GM19467 (cell line): ENCODE measurements around the gene NFIX.

Experiments
- ATAC-seq: cut with Tn5 transposase; IDR thresholded peaks from one replicate; pipeline ENCODE4 v1.9.1; 2021; ENCODE audit warnings: mild to moderate bottlenecking, moderate library complexity; ENCODE audit not compliant: unreplicated experiment

NFIX gene

DNA sequence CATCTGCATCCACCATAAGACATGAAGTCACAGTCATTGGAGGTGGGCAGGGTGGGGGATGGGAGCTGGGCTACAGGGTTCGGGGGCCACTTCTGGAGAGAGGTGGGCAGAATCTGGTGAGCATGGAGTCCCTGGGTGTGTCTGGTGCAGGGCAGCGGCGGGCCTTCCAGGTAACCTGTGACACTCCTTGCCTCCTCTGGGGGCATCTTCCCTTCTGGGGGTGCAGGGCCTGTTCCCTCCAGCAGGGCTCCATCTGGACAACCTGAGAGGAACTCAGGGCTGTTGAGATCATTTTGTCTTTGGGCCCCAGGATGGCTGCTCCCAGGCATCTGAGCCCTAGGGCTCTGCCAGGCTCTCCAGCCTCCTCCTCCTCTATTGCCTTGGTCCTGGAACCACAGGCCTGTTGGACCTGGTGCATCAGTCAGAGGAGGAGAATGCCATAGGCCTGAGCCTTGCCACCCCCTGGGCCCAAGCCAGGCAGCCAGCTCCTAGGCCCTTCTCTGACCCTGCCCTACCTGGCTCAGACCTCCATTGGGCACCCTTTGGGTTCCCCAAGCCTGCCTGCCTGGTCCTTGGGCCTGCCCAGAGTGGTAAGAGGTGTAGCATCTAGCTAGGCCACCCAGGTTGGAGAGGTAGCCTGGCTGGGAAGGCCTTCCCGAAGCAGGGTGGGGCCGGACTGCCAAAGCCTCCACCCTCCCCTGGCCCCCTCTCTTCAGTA lies 94.0 kb downstream of the NFIX start:
- ATAC-seq, result no peak

DNA sequence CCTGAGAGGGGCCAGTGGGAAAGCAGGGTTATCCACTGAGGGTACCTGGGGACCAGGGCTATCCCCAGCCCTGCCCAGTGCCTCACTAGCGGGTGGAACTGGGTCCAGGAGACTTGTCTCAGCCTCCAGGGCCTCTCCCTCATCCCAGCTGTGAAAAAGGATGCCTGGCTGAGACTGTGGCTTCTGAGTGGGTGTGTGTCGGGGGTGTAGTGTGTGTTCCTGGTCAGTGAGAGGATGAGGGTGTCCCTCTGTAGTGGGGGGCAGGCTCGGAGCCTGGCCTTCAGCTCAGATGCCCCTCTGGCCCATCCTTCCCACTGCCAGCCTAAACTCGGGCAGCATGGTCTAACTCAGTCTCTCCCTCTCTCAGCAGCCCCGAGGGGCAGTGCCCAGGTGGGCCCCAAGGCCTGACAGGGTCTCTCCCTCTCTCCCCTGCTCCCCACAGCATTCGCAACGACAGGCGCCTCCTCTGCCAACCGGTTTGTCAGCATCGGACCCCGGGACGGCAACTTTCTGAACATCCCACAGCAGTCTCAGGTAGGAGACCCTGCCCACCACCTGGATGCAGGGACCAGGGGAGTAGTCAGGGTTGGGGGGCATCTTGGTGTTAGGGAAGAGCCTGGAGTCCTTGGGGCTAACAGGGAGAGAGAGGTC lies 94.7 kb downstream of the NFIX start:
- no peak for ATAC-seq

DNA sequence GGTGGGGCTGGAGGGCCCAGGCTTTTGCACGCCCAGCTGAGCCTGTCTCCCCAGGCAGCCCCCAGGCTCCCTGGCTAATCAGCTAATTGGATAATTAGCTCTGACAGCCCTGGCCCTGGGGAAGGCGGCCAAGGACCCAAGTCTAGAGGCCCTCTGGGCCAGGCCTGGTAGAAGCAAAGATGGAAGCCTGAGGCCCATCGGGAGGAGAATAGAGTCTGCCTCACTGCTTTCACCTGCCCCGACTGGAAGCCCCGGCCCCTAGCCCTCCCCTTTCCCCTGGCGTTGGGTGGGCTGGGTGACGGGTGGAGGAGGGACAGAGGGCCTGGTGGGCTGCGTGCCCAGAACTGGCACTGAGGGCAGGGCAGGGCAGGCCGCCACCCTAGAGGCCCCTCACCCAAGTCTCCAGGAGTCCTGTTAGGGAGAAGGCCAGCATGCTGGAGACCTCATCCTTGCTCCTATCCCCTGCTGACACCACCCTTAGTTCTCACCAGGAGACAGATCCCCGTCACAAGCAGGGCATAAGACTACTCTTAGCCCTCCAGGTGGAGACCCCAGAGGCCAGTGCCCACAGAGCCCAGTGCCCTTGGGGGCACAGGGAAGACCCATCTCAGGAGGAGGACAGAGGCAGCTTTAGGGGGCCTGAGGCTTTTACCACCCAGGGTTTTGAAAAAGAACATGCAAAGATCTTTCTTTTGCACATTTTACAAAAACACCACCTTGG lies 95.4 kb downstream of the NFIX start:
- ATAC-seq, result no peak

DNA sequence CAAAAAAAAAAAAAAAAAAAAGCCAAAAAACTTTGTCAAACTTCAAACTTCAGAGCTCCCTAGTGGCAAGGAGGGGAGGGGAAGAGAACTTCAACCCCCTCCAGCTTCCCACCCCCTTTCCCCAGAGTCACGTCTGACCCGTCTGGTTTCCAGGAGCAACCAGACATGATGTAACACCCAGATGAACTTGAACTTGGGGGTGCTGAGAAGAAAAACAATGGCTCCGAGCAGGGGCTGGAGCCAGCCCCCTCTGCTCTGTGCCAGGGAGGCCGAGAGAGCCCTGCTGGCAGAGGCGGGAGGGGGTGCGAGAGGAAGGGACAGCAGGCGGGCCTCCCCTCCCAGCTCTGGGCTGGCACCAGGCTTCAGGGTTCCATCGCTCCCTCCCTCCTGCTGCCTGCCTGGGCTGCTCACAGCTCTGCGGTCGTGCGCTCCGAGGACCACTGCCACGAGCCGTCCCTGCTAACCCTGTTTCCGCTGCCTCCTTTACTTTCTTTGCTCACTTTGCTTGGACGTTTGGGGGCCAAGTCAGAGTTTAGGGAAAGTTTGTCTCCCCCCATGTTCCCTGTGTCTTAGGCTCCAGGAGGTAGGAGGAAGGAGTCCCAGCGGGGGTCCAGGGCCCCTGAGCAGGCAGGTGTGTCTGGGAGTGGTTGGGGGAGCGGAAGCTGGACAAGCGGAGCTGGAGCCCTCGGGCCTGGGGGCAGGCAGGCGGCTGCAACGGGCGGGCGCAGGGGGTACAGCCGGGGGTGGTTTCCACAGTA lies 96.3 kb downstream of the NFIX start:
- no peak for ATAC-seq

DNA sequence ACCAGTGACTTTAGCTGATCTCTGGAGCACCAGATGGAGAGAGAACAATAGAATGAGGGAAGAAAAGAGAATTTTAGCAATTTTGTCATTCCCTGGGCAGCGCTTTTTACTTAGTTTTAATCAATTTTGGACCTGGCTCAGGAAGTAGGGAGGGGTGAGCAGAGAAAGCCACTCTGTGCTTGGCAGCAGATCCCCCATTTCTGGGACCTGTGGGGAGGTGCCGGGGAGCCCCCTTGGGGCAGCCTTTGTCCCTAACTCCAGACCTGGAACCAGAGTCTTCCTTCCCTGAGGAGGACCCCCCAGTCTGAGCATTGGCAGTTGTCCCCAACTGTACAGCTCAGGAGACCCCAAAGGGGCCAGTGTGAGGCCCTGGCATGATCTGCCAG lies 96.9 kb downstream of the NFIX start:
- ATAC-seq, result no peak

DNA sequence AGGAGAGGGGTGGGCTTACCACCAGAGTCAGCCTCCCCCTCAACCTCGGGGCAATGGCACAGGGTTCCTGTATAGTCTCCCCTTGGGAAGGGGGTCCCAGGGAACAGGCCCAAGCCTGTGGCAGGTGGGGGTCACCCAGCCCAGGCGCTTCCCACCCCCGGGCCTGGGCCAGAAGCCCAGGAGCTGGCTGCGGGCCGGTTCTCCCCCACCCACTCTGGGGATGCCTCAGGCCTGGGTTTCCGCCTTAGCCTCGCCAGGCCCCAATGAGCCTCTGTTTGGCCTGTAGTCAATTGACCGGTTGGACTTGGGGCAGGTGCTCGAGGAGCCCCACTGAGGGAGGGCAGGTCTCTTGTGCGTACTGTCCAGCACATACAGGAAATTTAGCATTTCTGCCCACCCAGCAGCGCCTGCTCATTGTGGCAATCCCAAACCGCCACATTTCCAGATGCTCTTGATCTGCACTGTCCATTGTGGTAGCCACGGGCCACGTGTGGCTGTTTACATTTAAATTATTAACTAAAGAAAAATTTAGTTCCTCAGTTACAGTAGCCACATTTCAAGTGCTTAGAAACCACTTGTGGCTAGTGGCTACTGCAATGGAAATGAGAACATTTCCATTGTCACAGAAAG lies 97.4 kb downstream of the NFIX start:
- no peak for ATAC-seq

DNA sequence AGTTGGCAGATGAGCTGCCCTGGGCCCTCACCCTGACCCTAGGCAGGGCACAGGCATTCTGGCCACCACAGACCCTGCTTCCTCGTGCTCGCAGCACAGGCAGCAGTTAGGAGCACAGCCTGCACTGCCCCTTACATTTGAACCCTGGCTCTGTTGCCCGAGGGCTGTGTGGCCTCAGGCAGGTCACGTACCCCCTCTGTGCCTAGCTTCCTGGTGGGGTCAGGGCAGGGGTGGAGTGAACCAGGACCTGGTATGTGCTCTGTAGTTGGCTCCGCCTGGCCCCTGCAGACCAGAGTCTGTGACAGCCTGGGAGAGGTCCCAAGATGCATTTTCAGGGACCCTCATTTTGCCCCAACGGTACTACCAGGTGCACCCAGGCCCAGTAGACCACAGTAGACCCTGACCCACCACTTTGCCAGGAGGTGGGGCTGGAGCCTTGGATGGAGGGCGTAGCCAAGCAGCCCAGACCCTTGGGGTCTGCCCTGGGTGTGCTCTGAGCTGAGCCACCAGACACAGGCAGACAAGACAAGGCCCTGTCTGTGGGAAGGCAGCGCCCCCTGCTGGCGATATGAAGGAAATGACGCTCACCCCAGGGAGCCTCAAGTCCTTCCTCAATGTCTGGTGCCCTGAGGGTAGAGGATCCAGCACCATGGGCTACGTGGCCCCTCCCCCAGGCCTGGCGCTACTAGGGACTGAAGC lies 98.3 kb downstream of the NFIX start:
- no peak for ATAC-seq

DNA sequence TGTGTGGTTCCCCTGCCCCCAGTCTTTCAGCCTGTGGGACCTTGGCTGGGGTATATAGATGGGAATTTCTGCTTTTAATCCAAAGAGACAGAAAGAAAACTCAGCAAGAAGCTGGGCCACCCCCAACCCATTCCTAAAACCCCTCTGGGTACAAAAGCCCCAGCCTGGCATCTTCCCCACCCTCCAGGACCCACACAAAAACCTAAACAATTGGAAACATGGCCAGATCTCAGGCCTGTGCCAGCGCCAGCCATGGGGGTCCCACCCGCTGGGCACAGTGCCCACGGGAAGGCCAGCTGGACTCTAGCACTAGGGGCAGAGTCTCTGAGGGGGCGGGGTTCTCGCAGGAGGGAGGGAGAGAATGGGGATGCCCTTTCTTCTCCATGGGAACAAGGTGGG lies 98.8 kb downstream of the NFIX start:
- no peak for ATAC-seq

DNA sequence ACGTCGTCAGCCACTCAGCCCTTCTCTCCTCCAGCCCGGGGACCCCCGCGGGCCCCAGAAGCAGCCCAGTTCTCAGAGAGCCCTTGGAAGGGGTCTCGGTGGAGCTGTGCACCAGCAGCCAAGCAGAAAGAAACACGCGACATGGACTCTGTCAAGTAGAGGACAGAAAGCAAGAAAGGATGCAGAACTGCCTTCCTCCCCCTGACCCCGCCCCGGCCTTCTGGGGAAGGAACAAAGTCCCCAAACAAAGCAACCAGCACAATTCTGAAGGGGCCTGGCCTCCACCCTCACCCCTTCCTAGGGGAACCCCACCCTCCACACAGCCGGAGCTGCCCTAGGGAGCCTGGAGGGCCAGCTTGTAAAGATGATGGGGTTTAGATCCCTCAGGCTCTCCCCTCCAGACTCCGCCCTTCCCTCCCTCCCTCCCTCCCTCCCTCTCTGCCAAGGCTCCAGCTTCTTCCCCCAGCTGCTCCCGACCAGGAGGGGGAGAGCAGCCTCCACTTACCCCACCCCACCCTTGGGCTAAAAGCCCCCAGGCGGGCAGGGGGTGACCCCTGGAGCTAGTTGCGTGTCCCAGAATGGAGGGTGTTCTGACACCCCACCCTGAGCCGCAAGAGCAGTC lies 99.6 kb downstream of the NFIX start:
- no peak for ATAC-seq

DNA sequence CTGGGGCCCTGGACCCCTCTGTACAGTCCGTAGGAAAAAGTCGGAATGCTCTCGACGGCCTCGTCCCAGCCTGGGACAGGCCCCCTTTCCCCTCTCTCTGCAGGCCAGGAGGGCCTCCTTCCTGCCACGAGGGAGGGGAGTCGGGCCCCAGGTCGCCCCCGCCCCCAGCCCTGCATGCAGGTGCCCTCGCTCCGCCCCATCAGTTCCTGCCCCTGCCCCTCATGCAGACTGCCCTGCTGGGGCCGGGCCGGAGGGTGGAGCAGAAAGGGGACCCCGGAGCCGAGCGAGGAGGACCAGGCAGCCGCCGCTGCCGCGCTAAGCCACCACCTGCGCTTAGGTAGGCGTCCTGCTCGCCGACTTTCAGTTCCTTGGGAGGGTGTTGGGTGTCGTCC lies 100.1 kb downstream of the NFIX start:
- ATAC-seq, result no peak

DNA sequence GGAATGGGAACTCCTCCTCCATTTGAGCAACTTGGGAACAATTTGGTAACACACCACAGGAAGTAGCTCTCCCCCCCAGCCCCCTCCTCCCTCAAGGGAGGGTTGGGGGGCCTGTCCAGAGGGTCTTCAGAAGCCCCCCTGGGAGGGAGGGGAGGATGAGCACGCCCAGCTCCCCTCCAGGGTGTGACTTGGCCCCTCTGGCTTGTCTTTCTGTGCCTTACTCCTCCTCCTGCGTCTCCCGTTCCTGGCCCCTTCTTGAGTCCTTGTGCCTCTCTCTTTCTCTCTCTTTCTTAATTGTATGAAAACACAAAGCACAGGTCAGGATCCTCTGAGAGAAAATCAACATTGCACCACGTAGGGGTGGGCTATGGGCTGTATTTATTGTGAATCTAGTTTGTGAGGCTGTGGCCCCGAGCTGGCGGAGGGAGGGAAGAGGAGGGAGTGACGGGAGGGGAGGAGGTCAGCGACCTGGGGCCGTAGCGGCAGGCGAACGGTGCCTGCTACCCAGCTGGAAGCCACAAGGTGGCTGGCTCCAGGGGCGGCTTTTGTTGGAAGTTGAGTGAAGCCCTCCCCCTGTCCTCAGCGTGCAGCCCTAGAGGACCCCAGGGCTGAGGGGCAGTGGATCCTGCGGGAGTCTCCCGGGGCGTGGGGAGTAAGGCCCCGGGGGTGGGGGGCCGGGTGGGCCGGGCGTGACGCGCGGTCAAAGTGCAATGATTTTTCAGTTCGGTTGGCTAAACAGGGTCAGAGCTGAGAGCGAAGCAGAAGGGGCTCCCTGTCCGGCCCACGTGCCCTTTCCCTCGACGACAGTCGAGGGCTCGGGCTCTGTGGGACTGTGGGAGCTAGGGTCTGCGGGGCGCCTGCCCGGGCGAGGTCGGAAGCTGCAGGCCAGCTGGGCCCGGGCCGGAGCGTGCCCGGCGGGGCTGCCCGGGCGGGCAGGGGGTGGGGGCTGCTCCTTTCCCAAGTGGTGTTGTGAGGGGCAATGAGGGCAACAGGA lies 101.0 kb downstream of the NFIX start:
- no peak for ATAC-seq

DNA sequence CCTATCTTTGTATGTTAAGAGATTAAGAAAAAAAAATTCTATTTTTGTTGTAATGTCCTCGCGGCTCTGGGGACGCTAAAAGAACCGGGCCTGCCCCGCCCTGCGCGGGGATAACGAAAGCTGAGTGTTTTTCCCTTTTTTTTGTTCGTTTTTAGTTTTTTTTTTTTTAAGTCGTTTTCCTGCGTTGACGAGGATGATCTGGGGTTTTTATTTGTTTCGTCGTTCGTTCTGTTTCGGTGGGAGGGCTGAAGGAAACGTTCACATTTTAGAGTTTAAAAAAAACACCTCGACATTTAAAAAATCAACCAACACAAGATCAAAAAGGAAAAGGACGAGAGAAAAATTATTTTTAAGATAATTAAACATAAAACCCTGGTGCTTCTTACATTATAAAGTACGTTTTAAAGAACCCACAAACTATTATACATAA lies 101.8 kb downstream of the NFIX start:
- no peak for ATAC-seq

DNA sequence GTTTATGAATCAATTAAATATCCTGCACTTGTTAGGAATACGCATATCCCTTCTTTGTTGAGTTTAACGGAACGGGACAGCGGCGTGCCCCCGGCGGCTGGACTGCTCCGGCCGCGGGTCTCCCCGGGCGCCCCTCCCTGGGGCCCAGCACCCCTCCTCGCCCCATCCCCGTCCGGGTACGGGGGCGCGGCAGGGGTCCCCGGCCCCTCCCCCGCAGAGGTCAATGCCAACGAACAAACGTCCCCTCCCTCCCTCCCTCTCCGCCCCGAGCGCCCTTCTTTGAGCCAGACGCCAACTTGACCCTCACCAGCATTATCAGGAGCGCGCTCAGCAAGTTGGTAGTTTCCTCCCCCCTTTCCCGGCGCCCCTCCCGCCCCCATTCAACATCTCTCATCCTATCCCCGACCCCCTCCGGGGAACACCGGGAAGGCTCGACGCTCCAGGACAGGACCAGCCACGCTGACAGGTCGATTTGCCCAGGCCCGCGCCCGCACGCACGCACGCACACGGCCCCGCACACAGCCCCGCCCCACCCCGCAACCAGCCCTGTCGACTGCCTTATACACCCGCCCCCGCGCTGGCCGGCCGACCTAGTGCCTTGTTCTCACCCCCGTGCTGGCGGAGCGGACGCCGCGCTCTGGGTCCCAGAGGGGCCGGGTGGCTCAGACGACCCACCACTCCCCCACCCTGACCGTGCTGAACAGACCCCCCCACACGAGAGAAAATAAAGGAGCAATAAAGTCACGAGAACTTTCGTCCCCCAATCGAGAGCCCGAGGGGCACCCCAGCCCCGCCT lies 102.4 kb downstream of the NFIX start:
- ATAC-seq, result no peak

DNA sequence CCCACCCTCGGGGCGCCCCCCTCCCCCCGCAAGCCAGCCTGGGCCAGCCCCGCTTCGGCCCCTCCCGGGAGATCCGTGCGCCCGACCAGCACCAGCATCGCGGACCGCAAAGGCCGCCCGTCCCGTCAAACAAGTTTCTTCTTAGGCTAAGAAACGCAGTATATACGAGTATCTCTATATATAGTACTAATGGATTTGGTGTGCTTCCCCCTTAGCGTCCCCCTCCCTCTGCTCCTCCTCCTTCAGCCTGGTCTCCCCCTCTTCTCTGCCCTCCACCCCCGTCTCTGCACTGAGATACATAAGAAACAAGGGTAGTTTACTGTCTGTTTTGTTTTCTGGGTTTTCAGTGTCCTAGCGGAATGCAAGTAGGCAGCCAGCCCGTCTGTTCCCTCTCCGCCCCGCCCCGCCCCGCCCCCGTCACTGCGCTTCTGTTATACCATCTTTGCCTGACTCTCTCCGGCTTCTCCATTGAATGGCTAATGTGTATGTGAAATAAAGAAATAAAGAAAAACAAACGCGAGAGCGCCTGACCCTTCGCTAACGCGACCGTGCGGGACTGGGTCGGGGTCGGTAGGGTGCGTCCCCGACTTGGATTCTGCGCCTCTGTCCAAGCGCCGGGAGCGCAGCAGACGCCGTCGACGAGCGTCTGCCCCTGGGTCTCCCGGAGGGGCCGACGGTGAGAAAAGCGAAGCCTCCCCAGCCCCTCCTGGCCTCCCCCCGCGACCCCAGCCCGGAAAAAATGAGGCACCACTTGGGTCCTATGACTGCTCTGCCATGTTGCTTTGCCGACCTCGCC lies 103.2 kb downstream of the NFIX start:
- ATAC-seq, result no peak

DNA sequence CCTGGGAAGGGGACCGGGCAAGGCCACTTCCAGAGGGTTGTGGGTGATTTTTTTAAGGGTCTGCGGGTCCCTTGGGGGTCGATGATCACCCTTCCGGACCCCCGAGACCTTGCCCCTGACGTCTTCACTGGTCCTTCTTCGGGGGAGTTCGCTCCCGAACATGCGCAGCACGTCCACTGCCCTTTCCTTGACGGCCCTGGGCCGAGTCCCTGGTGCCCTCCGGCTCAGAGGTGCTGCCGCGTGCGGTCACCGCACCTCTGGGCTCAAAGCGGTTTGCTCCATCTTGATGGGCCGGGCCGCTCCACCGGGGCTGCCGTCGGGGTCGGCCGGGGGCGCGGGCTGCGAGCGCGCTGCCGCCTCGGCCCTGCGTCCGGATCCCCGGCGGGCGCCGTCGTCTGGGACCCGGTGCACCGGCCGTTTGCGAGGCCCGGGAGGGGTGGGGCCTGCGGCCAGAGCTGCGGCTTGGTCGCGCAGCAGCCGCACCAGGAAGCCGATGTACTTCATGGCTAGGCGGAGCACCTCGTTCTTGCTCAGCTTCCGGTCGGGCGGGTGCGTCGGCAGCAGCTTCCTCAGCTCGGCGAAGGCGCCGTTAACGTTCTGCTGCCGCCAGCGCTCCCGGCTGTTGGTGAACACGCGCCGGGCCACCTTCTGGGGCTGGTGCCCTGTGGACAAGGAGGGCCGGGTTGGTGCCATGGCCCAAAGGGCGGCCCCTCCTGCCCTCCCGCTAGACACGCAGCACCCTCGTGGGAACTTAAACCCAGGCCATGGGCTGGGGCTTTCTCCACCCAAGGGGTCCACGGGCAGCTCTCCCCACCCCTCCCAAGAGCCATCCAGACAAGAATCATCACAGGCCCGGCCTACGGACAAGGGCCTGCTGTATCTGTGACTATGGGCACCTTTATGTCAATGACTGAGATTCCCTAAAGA lies 104.1 kb downstream of the NFIX start:
- ATAC-seq, result no peak

DNA sequence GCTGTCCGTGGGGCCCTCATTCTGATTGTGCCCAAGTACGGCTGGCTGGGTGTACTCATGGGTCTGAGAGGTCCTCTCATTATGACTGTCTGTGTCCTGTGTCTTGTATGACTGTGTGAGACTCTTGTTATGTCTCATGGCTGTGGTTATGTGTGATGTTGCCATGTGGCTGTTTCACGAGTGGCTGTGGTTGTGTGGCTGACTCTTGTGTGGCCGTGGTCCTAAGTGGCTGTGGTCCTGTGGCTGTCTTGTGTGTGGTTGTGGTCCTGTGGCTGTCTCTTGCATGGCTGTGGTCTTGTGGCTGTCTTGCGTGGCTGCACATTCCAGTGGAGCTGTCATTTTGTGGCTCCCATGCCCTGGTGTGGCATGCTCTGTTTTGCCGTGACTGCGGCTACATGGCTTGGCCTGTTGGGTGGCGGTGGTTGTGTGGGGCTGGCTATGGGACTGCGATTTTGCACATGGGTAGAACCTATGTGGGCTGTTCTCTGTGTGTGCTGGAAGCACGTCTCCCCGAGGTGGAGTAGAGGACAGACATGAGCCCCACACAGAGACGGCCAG lies 104.8 kb downstream of the NFIX start:
- no peak for ATAC-seq
